Activated T-helper 1 cell treated with anti-CD3 and anti-CD28 coated beads, Interleukin-2, amount 50 U/mL, for 16 hours (primary cell): ENCODE data around the gene GPI.
A peak's percentile ranks its signal among the peaks of the same experiment; 100 is the strongest.

ENCODE experiments used
- DNase-seq, 2 donors: peaks; one replicate each; pipeline ENCODE4 v3.0.0-alpha.2; 2020; ENCODE audit warnings: low read depth in 1 of 2, low spot score in 1 of 2

GPI gene

GRCh38 chr19:34402074-34402600 lies 37.1 kb downstream of the GPI start:
- DNase-seq, result no peak

- DNase-seq, result no peak
These were observed 38.8 kb downstream of the GPI start for GRCh38 chr19:34403784-34404108.

DNA sequence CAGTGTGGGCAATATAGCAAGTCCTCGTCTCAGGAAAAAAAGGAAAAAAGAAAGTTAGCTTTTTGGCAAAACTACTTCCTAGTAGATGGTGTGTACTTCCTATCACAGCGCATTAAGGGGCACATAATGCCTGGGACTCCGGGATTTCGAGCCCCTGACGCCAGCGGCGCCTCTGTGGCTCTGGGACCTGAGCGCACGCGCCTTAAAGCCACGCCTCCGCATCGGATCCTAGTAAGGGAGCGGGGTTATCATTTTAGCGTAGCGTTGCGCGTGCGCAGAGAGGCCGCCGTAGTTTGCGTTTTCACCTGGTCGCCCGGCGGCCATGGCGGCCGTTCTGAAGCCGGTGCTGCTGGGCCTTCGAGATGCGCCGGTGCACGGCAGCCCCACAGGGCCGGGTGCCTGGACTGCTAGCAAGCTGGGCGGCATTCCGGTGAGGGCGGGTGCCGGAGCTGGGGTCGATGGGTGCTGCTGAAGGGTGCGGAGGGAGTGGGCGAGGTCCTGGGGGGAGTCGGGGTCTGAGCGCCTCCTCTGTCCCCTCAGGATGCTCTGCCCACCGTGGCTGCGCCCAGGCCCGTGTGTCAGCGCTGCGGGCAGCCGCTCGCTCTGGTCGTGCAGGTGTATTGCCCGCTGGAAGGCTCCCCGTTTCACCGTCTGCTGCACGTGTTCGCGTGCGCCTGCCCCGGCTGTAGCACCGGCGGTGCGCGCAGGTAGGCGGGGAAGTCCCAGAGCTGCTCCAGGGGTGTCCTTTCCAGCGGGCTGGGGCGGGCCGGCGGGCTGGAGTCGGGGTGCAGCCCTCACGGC lies 39.3 kb downstream of the GPI start, which contains the start of gene PDCD2L:
Gene PDCD2L, plus strand, starts transcription at position 291 of the 801 bp plus-strand sequence. Its CDS starts 32 bp downstream, at position 323.
- peak; percentile 87 to 88 for DNase-seq

DNA sequence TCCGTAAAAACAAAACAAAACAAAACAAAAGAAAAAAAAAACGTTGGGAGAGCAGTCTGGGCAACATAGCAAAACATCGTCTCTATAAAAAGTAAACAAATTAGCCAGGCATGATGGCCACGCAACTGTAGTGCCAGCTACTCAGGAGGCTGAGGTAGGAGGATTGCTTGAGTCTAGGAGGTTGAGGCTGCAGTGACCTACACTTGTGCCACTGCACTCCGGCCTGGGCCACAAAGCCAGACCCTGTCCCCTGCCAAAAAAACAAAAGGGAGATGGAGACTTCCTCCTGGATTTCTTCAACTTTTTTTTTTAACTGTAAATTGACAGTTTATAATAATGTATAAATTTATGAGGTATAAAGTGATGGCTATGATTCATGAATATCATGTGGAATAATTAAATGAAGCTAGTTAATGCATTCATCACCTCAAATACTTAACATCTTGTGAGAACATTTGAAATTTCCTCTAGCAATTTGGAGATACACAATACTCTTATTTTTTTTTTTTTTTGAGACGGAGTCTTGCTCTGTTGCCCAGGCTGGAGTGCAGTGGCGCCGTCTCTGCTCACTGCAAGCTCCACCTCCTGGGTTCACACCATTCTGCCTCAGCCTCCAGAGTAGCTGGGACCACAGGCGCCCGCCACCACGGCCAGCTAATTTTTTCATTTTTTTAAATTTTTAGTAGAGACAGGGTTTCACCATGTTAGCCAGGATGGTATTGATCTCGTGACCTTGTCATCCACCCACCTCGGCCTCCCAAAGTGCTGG lies 41.1 kb downstream of the GPI start:
- DNase-seq, result no peak

GRCh38 chr19:34408411-34408810 lies 43.4 kb downstream of the GPI start:
- no peak for DNase-seq

- DNase-seq, result no peak
These were observed 44.5 kb downstream of the GPI start for GRCh38 chr19:34409189-34410164.

- no peak for DNase-seq
These were observed 46.2 kb downstream of the GPI start for GRCh38 chr19:34411216-34411615.

DNA sequence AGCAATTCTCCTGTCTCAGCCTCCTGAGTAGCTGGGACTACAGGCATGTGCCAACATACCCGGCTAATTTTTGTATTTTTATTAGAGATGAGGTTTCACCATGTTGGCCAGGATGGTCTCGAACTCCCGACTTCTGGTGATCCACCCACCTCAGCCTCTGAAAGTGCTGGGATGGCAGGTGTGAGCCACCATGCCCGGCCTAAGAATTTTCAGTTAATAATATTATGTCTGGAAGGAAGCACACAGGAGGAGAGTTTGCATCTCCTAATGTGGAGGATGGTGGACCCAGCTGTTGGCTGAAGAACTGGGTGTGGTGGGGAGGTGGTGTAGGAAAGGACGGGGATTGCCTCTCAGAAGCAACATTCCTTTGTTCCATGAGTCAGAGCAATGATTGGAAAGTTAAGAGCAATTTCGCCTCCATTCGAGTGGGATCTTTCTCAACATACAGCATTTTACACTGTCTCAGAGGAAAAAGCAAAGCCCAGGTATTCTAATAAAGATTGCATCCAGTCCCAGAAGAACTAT lies 51.1 kb downstream of the GPI start:
- no peak for DNase-seq

GRCh38 chr19:34418300-34418699 lies 53.3 kb downstream of the GPI start:
- DNase-seq, result no peak

- DNase-seq, result no peak
These were observed 61.2 kb downstream of the GPI start for GRCh38 chr19:34426096-34426661.

- no peak for DNase-seq
These were observed 63.7 kb downstream of the GPI start for GRCh38 chr19:34428549-34429285.

DNA sequence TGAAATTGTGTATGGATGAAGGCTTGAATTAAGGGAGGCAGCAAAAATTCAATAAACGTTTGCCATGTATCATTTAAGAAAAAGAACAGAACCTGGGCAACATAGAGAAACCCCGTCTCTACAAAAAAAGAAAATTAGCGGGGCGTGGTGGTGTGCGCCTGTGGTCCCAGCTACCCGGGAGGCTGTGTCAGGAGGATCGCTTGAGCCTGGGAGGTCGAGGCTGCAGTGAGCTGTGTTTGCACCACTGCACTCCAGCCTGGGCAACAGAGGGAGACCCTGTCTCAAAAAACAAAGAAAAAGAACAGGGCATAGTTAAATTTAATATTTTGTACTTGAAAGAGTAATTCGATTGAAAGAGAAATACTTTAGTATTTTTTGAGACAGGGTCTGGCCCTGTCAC lies 64.6 kb downstream of the GPI start:
- no peak for DNase-seq

DNA sequence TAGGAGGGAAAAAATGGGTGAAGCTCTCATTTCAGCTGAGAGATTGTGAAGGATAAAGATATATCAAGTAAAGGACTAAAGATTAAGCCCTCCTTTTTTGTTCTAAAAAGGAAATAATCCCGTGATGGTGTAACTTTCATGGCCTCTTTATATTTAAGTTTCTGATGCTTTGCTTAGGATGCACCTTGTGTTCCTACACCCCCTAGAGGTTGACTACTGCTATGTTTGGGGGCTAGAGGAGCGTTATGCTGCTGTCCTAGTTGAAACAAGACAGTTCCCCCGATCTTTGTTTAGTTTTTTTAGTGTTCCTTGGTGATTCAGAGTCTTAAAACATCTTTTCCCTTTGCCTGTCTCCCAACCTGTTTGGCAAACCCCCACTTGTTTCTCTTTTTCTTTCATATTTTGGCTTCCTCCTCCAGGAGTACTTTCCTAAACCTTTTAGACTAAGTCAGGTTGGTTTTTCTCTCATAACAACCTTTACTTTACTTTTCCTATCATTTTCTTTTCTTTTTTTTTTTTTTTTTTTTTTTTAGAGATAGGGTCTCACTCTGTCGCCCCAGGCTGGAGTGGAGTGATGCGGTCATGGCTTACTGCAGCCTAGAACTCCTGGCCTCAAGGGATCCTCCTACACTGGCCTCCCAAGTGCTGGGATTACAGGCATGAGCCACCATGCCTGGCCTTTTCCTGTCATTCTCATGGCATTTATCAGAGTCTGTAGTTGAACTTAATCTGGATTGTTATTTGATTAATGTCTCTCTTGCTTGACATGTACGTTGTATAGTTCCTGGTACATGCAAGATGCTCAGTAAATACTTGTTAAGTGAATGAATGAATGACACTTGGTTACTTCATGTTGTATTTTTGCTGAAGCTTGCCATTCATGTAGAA lies 66.0 kb downstream of the GPI start:
- DNase-seq, result peak in 1 of 2 donors; percentile 6

DNA sequence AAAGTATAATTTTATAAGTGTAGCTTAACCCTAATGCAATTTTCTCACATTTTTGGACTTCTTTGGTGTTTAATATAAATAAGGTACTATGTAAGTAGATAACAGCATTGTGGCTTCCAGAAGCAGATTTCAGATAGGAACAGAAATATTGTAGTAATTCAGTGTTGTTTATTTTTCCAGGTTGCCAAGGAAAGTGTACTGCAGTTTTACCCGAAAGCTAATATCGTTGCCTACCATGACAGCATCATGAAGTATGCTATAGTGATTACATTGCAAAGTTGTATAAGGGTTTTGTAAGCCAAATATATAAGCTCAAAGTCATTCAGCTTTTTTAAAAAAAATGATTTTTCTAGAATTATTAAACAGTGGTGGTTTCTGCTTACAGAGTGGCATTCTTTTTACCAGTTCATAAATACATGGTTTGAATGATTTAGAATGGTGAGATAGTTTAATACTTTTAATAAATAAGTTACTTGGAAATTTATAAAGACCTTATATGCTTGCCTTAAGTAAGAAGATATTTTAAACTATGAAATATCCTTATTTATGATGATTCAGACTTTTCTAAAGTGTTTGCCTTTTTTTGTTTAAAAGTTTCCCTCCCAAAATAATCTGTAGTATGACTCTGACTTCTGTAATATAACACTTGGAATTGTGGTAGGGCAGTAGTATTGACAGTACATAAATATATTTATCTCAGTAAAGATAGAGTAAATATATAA lies 66.8 kb downstream of the GPI start:
- DNase-seq, result no peak

GRCh38 chr19:34432797-34433196 lies 67.8 kb downstream of the GPI start:
- DNase-seq, result no peak

DNA sequence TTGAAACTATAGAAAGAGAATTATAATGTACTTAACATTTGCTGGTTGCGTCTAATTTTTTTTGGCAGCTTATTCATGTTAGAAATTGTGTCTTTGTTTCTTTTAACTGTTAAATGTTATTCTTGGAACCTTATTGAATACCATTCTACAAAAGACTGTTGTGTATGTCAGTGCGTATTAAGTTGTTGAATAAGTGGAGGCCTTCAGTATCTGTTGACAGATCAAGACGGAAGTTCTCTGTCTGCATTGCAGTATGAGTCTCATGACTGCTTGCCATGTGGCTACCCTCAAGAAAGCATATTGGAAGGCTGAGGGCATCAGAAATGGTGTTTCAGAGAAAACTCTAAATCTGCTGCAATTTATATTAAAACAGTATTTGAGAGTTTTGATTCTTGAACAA lies 71.7 kb downstream of the GPI start:
- no peak for DNase-seq

- DNase-seq, result no peak
These were observed 83.2 kb downstream of the GPI start for GRCh38 chr19:34448191-34448590.
